HG03159 (cell line): Measurements from ENCODE around the gene SORCS2.
"Not testable (repeated sequence)": the region's sequence is repeated elsewhere in the genome, so short reads cannot be mapped to it uniquely, and the experiment has no call there.

Experiments
- ATAC-seq: cut with Tn5 transposase; IDR thresholded peaks from one replicate; pipeline ENCODE4 v1.9.1; 2021; ENCODE audit warnings: mild to moderate bottlenecking, moderate library complexity; ENCODE audit not compliant: unreplicated experiment

The SORCS2 gene

DNA sequence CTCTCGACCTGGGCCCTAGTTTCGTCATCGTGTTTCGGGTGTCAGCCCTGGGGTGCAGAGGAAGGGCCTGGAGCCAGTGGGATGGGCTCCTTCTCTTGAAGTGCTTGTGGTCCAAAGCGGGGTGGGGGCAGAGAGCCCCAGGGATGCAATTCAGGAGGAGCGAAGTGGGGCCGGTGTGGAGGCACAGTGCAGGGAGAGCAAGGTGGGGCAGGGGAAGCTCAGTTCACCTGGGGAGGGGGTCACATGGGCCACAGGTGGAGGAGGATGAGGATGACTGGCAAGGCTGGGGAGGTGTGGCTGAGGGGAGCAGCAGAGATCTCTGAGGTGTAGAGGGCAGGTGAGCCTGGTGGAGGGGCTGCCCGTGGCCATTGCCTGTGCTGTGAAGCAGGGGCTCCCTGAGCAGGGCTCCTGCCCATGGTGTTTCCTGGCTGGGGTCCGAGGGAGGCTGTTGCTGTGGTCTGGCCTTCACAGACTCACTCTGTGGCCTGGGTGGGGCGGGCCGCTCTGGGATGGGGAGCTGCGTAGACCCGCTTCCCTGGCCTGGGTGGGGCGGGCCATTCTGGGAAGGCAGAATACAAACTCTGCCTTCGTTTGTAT is 6.9 kb downstream of the SORCS2 start:
- no peak for ATAC-seq

DNA sequence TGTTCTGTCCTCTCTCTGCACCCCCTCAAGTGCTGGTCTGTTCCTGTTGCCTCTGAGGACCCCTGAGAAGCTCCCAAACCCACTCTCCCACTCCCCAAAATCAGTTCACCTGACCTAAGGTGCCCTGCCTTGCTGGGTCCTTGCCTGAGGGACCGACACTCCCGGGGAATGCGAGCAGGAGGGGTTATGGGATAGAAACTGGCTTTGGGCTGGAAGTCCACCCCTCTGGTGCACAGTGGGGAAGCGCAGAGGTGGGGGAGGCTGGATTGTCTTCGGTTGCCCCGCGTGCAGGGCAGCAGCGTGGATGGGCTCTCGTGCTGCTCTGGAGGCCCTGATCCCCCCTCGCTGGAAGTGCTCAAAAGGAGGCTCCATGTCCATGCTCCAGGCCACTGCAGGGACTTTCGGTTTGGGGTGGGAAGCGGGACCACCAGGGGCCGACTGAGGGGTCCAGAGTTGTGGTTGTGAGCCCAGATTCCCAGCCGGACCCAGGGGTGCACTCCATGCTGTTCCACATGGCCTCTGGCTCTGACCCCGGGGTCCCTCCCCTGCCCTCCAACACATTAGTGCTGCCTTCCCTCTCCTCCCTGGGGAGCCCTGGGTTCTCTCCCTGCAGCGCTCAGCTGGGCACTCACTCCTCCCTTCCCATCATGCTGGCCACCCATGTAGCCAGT is 7.6 kb downstream of the SORCS2 start:
- no peak for ATAC-seq

DNA sequence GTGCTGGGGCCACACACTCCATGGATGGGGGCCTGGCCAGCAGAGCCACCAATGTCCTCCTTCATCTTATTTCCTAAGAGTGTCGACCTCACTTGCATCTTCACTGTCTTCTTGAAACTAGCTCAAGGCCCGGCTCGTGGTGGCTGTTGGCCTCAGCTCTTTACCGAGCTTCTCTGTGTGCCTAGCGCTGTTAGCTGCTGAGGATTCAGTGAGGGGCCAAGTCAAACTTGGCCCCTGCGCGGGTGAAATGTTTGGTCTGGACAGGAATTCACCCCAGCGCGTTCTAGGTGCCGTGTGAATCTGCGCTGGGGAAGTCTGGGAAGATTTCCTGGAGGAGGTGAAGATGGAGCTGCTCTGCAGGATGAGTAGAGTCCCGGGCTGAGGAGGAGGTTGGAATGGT is 8.5 kb downstream of the SORCS2 start:
- ATAC-seq = no peak

DNA sequence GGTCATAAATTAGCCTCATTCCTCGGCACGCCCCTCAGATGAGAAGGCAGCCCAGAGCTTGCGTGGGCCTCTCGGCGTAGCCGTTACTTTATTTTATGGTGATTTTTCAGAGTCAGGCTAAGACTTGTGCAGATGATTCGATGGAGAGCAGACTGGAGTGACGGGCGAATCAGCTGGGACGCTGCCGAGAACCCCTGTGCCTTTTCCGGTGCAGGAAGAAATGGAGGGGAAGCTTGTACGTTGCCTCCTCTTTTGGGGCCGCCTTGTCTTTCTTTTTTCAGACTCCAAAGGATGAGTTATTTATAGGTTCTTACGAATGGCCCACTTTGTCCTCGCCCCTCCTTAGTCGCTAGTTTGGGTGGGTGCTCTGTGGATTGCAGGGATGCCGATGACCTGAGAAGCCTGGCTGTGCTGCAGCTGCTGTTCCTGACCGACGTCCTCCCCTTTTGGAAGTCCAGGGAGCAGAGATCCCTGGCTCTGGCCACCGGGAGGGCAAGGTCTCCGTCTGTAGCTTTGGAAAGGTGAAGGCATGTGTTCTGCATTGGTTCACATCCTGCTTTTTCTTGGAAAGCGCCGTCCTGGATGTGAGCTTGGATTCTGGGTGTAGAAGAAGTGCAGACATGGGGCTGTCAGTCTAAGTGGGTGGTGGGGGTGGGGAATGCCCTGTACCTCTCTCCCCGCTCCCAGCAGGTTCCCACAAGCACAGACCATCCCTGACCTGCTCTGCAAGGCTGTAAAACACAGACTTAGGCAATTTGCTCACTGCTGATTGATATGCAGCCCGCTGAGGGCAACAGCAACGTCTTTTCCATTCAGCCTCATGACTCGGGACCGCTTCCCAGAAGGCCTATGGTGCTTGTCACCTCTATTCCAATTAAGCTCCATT is 9.3 kb downstream of the SORCS2 start:
- no peak for ATAC-seq

DNA sequence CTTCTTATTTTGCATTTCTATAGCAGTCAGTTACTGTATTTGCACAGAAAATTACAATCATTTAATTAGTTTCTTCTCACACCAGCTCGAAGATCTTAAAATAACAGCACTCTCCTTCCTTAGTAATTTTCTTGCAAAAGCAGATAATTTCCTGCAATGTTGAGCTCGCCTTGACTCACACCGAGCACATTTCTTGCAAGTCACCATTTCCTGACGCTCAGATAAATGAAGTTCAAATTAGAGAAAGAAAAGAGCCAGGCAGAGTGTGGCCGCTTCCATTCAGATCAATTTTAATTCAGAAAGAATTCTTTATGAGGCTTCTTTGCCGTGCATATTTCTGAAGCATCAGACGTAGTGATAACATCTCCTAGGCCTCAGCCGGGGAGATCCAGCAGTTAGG is 10.1 kb downstream of the SORCS2 start:
- ATAC-seq = no peak

DNA sequence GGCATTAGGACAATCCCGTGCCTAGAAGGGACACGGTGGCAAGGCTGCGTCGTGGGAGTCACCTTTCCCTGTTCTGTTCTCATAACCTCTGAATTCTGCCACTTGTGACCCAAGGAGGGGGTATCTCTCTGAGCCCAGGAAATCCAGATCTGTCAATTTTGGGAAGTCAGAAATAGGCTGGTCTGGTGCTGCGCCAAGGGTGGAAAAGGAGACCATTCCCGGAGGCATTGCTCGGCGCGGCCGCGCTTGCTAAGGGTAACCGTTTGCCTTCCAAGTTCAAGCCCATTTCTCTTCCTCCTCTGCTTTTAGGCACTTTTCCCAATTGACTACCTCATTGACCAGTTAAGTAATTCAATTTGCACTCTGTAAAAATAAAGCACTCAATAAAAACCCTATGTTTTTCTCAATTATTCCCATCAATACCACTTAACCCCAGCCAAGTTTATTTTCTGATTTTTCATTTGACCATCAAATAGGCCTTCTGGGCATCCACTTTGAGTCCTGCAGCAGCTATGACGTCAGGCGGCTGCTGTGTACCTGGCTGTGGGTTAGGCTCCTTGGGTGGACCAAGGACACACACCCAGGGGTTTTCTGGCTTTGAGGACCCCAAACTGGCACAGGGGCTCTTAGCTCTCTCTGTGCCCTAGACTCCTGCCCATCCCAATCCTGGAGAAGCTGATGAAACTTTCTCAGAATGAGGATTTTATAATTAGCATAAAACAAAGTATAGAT is 12.5 kb downstream of the SORCS2 start:
- ATAC-seq = no peak

DNA sequence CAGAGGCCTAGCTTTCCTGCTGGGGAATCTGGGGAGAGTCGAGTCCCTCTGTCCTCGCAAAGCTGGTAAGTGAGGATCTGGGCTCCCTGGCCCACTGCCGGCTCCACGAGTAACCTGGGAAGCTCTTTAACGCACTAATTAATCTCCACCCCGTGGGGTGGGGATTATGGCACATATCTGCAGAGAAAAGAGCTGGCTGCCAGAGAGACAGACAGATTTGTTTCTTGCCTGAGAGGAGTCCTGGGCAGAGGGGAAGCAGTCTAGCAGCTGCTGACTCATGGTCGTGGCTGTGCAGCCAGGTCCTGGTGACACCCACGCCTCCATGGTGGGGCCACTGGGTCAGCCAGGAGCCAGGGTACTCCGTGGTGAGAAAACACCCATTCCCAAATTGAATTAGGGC is 14.0 kb downstream of the SORCS2 start:
- no peak for ATAC-seq

- ATAC-seq = no peak
Measured at GRCh38 chr4:7206911-7207567, 14.7 kb downstream of the SORCS2 start.

GRCh38 chr4:7207628-7208231 is 15.4 kb downstream of the SORCS2 start:
- no peak for ATAC-seq

GRCh38 chr4:7208509-7209451 is 16.4 kb downstream of the SORCS2 start:
- ATAC-seq = no peak

DNA sequence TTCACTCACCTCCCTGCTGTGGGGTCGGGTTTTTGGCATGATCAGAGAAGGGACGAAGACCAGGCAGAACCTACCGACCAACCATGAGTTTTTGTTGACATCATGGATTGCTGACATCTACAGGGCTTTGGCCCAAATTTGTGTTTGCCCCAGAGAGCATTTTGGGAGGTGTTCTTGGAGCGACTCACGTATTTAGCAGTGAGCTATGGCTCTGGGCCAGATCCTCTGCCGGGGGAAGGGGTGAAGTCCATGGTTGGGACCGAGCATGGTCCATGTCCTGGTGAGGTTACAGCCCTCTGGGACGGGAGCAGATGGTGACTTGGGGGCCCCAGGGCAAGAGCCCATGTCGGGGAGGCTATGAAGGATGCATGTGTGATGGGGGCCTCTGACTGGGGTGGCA is 17.4 kb downstream of the SORCS2 start:
- no peak for ATAC-seq

DNA sequence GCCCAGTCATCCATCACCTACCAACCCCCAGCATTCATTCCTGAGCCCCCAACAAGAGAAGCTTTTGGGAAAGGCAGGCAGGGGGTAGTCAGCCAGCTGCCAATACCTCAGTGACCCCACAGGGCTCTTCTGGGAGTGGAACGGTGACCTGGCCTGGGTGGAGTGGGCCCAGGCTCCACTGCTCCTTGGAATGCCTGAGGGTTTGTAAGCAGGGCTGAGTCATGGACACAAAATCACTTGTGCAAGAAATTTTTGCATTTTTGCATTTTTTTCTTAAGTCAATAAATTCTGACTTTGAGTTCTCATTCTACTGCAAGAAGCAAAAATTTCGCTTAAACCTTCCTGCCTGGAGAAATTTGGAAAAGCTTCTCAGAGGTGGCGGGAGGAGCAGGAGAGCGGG is 18.5 kb downstream of the SORCS2 start:
- no peak for ATAC-seq

GRCh38 chr4:7212101-7212674 is 19.9 kb downstream of the SORCS2 start:
- ATAC-seq = no peak

DNA sequence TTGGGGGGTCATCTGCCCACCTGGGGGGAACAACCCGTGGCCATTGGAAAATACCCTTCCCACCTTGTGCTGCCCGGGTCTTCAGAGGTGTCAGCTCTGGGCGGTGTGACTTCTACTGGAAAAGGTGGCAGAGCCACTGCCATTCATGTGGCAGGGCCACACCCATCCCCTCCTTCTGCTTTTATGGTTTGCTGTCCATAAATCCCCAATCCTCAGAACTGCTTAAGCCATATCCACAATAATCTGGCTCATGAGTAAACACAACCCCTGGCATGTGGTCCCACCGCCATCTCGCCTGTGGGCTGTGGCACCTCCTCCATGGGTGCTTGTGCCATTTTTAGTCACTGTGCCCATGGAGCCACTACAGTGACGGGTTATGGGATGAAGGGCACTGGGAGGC is 20.6 kb downstream of the SORCS2 start:
- ATAC-seq = no peak

- ATAC-seq = no peak
Measured at GRCh38 chr4:7213807-7214206, 21.5 kb downstream of the SORCS2 start.

DNA sequence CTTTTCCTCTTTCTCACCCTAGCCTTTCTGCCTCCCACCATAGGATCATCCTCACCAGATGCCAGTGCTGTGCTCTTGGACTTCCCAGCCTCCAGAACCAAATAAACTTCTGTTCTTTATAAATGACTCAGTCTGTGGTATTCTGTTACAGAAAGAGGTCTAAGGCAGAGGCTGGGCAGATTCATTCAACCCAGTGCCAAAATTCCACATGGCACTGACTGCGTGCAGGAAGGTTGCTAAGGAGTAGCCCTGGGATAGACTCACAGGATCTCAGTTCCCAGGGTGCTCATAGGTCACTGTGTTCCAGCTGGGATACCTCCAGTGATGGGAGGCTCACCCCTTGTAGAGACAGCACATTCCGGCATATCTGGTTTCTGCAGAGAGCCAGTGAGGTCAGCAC is 22.0 kb downstream of the SORCS2 start:
- ATAC-seq = no peak

- ATAC-seq = not testable (repeated sequence)
Measured at GRCh38 chr4:7215187-7215586, 22.8 kb downstream of the SORCS2 start.

DNA sequence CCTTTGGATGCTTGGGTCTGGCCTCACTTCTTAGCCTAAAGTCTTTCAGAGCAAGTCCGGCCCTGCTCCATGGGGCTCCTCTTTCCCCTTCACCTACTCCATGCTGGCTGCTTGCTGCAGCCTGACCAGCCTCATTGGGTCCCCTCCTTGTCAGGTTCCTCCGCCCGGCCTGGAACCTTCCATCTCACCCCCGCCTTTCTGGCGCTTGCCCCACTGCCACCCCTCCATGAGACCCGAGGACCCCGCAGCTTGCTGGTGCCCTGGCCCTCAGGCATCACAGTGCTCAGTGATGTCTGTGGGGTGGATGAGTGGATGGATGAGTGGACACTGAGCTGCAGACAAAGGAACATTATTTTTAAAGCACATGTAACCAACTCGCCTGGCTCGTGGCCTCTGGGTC is 24.7 kb downstream of the SORCS2 start:
- no peak for ATAC-seq
